Measurements from ENCODE around the gene CYBC1. TPM values are rescaled to one million over a fixed set of nuclear protein-coding genes. Genes with fewer than 3 reads are reported as not detected.

Gene CYBC1
- total and polyA plus RNA-seq, 2 donors (not counting 1 experiment from before 2014, with no cell fraction given) = 328 to 569 TPM

- TF ChIP-seq EZH2 (IDR thresholded peaks at IDR 0.05; ENCODE audit: borderline replicate concordance, insufficient read depth, low read depth, low read length, poor library complexity, severe bottlenecking) (no peak), CTCF (IDR thresholded peaks at IDR 0.05) (no peak)
- CTCF ChIA-PET = no interaction called here
- H3K4me3 Mint-ChIP-seq = no peak overlapping the region
These were observed 32.7 kb upstream of the CYBC1 start for GRCh38 chr17:82483204-82483660.

GRCh38 chr17:82480318-82480717 is 29.8 kb upstream of the CYBC1 start:
- Histone ChIP-seq H3K4me2 (replicated peaks; ENCODE audit: low read depth, low read length, poor library complexity, severe bottlenecking) (no peak overlapping the region), H3K9me3 (ENCODE audit: control extremely low read depth in 1 of 3, control insufficient read depth in 2 of 3, insufficient read depth in 1 of 3, low read length in 2 of 3) (no peaks in the 10 kb centered on the region), H3K4me1 (ENCODE audit: control insufficient read depth in 2 of 2, insufficient read depth in 2 of 2, low read length in 2 of 2) (no peaks in the 10 kb centered on the region), H3K9ac (ENCODE audit: low read length) (no peak overlapping the region), H4K20me1 (ENCODE audit: control insufficient read depth, insufficient read depth, low read length, poor library complexity, severe bottlenecking) (peaks cover 18% of the 10 kb centered on the region), H3K27ac (ENCODE audit: low read length in 2 of 2) (no peak overlapping the region), H2AFZ (ENCODE audit: insufficient read depth, low read depth, low read length, poor library complexity, severe bottlenecking) (no peak overlapping the region), H3K79me2 (ENCODE audit: control insufficient read depth, insufficient read depth, low read length) (no peaks in the 10 kb centered on the region), H3K27me3 (replicated peaks in 1 of 4; ENCODE audit: control extremely low read depth in 1 of 4, control insufficient read depth in 3 of 4, insufficient read depth in 4 of 4, low read length in 3 of 4) (no peaks in the 10 kb centered on the region), H3K36me3 (replicated peaks in 1 of 2; ENCODE audit: control extremely low read depth in 1 of 2, control insufficient read depth in 1 of 2, extremely low read depth in 1 of 2, insufficient read depth in 2 of 2, low read length in 1 of 2) (peaks cover 14 to 71% of the 10 kb centered on the region in 2 experiments), H3K4me3 (ENCODE audit: control extremely low read depth in 1 of 5, extremely low read depth in 1 of 5, insufficient read depth in 1 of 5, low read depth in 2 of 5, low read length in 4 of 5) (no peak overlapping the region)
- ChIA-PET POLR2A (no interaction called here), CTCF (interaction anchor here (1.0 to 1.4 kb wide), 4 partner anchors 13 to 73 kb away, joined by 3 read pairs; no protein-coding TSS in a partner anchor)
- intact Hi-C loops (cut with micrococcal nuclease) = no loop called here
- no peak for DNase-seq
- ATAC-seq (ENCODE audit: low read depth) = no peak
- Mint-ChIP-seq H3K4me1 (no peaks in the 10 kb centered on the region), H3K27me3 (no peaks in the 10 kb centered on the region), H3K9me3 (ENCODE audit: insufficient read depth) (no peaks in the 10 kb centered on the region), H3K4me3 (no peak overlapping the region), H3K27ac (no peak overlapping the region)
- no peak for TF ChIP-seq EZH2 (IDR thresholded peaks at IDR 0.05; ENCODE audit: borderline replicate concordance, insufficient read depth, low read depth, low read length, poor library complexity, severe bottlenecking)
- no peak for TF ChIP-seq CTCF (IDR thresholded peaks at IDR 0.05)
- WGBS (ENCODE audit: insufficient coverage) = 100% methylated on average over 9 of the region's 9 CpGs

More at GRCh38 chr17:82483204-82483660, 32.7 kb upstream of the CYBC1 start:
- H2AFZ ChIP-seq (ENCODE audit: insufficient read depth, low read depth, low read length, poor library complexity, severe bottlenecking) = no peak overlapping the region
- H3K36me3 ChIP-seq (replicated peaks in 1 of 2; ENCODE audit: control extremely low read depth in 1 of 2, control insufficient read depth in 1 of 2, extremely low read depth in 1 of 2, insufficient read depth in 2 of 2, low read length in 1 of 2) = peaks cover 14 to 77% of the 10 kb centered on the region in 2 experiments
- peaks cover 0 to 5% of the 10 kb centered on the region in 2 donors for H3K4me1 ChIP-seq (ENCODE audit: control insufficient read depth in 2 of 2, insufficient read depth in 2 of 2, low read length in 2 of 2)
- intact Hi-C loops (cut with micrococcal nuclease) = no loop called here
- DNase-seq (no peak), ATAC-seq (ENCODE audit: low read depth) (no peak)
- H3K27ac ChIP-seq (ENCODE audit: low read length in 2 of 2) = no peak overlapping the region
- Mint-ChIP-seq H3K9me3 (ENCODE audit: insufficient read depth) (no peaks in the 10 kb centered on the region), H3K4me1 (peaks cover 3% of the 10 kb centered on the region), H3K27ac (no peak overlapping the region), H3K27me3 (no peaks in the 10 kb centered on the region)
- H3K9ac ChIP-seq (ENCODE audit: low read length) = no peak overlapping the region
- H3K9me3 ChIP-seq (ENCODE audit: control extremely low read depth in 1 of 3, control insufficient read depth in 2 of 3, insufficient read depth in 1 of 3, low read length in 2 of 3) = no peaks in the 10 kb centered on the region
- POLR2A ChIA-PET = no interaction called here
- WGBS (ENCODE audit: insufficient coverage) = 90% methylated on average over 3 of the region's 6 CpGs
- H3K4me2 ChIP-seq (replicated peaks; ENCODE audit: low read depth, low read length, poor library complexity, severe bottlenecking) = no peak overlapping the region
- peaks cover 9% of the 10 kb centered on the region for H4K20me1 ChIP-seq (ENCODE audit: control insufficient read depth, insufficient read depth, low read length, poor library complexity, severe bottlenecking)
- no peak overlapping the region for H3K4me3 ChIP-seq (ENCODE audit: control extremely low read depth in 1 of 5, extremely low read depth in 1 of 5, insufficient read depth in 1 of 5, low read depth in 2 of 5, low read length in 4 of 5)
- no peaks in the 10 kb centered on the region for H3K79me2 ChIP-seq (ENCODE audit: control insufficient read depth, insufficient read depth, low read length)
- no peaks in the 10 kb centered on the region for H3K27me3 ChIP-seq (replicated peaks in 1 of 4; ENCODE audit: control extremely low read depth in 1 of 4, control insufficient read depth in 3 of 4, insufficient read depth in 4 of 4, low read length in 3 of 4)

Data from B cell (primary cell).